GM12873 (cell line): Measurements from ENCODE around the gene INPP5A.

Source experiments
- TF ChIP-seq, protein P1 (sequence below): IDR thresholded peaks from 2 replicates; pipeline ENCODE4 v1.5.1; 2012; ENCODE audit warnings: low read depth, mild to moderate bottlenecking, moderate library complexity, low read length, control low read depth; ENCODE audit not compliant: insufficient read depth; ENCODE audit errors: missing control alignments

The INPP5A gene

DNA sequence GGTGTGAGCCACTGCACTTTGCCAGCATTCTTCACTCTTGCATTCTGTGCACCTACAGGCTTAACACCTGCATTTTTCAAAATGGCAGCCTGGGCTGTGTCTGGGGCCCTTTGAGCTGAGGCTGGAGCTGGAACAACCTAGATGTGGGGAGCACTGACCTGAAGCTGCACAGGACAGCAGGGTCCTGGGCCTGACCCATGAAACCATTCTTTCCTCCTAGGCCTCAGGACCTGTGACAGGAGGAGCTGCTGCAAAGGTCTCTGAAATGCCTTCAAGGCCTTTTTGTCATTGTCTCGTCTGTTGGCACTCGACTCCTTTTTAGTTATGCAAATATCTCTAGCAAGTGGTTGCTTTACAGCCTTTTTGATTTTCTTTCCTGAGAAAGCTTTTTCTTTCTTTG is 82.3 kb downstream of the INPP5A start:
- TF ChIP-seq, protein P1, sequence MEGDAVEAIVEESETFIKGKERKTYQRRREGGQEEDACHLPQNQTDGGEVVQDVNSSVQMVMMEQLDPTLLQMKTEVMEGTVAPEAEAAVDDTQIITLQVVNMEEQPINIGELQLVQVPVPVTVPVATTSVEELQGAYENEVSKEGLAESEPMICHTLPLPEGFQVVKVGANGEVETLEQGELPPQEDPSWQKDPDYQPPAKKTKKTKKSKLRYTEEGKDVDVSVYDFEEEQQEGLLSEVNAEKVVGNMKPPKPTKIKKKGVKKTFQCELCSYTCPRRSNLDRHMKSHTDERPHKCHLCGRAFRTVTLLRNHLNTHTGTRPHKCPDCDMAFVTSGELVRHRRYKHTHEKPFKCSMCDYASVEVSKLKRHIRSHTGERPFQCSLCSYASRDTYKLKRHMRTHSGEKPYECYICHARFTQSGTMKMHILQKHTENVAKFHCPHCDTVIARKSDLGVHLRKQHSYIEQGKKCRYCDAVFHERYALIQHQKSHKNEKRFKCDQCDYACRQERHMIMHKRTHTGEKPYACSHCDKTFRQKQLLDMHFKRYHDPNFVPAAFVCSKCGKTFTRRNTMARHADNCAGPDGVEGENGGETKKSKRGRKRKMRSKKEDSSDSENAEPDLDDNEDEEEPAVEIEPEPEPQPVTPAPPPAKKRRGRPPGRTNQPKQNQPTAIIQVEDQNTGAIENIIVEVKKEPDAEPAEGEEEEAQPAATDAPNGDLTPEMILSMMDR = no peak

DNA sequence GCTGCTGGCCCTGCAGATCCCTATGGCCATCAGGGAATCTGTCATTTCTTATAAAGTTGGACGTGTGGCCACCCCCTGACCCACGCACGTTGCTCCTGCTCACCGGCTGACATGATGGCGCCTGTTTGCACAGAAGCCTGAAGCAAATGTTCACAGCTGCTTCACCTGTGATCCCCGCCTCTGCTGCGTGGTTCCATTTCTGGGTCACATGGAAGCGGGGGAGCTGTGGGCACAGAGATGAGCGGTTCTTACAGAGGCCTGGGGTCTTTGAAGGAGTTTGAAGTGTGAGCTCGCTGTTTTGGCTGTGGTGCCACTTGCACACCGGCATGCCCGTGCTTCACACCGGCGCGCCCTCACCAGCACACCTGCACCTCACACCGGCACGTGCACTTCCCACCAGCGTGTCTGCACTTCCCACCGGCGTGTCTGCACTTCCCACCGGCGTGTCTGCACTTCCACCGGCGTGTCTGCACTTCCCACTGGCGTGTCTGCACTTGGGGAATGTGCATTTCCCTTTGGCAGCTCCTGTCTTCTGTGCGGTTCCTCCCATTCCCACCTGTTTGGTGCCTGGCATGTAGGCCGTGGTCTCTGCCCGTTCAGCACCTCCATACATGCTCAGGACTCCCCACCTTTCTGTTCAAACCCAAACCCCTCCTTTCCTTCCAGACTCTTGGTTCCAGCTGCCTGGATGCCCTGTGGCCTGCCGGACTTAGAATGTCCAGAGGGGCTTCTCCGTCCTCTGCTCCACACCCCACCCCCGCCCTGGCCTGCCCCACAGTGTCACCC is 86.7 kb downstream of the INPP5A start:
- TF ChIP-seq, protein P1 = no peak

DNA sequence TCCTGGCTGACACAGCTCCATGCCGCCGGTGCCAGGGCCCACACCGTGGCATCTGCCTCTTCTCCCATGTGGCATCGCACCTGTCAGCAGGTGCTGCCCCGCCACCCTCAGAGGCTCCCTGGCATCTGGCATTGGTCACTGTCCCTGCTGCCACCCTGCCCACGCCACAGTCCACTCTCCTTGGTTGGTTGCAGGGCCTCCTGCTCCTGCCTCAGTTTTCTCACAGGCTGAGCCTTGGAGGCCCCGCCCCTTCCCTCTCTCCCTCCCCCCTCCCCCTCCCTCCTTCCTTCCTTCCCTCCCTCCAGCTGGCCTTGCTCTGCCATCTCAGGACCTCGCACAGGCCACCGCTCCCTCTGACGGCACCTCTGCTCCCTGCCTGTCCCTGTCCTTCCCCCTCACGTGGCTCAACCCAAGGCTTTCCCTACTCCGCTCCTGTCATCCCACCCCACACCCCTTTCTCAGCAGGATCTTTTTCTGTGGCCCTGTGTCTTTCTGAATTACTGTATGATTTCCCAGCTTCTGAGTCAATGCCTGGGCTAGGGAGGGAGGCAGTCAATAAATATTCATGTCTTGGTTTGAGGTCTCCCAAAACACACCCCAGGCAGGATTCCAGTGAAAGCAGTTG is 87.4 kb downstream of the INPP5A start:
- TF ChIP-seq, protein P1 = no peak

DNA sequence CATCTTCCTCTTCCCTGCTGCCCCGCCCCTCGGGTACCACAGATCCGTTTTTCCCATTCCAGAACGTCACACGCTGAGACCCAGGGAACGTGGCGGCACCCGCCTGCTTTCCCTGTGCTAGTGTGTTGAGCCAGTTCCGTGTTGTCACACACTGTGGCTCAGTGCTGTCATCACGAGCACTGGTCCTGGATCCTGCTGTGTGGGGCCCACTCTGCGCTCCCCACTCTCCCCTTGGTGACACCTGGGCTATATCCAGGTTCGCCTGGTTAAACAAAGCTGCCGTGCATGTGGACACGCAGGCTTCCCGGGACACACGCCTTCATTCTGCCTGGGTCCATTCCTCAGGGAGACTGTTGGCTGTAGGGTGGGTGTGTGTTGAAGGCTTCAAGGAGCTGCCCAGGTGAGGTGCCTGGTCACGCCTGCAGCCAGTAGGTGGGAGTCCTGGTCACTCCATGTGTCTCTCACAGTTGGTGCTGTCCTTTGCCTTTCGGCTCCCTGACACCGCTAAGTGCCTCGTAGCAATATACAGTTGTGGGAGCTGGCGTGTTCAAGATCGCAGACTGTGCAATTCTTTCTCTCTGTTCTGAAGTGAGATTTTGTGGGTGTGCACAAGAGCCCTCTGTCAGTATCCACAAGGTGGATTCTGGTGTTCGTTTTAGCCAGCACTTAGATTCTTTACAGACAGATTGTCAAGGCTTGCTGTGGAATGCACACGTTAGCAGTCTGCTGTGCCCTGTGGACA is 88.6 kb downstream of the INPP5A start:
- TF ChIP-seq, protein P1 = no peak

DNA sequence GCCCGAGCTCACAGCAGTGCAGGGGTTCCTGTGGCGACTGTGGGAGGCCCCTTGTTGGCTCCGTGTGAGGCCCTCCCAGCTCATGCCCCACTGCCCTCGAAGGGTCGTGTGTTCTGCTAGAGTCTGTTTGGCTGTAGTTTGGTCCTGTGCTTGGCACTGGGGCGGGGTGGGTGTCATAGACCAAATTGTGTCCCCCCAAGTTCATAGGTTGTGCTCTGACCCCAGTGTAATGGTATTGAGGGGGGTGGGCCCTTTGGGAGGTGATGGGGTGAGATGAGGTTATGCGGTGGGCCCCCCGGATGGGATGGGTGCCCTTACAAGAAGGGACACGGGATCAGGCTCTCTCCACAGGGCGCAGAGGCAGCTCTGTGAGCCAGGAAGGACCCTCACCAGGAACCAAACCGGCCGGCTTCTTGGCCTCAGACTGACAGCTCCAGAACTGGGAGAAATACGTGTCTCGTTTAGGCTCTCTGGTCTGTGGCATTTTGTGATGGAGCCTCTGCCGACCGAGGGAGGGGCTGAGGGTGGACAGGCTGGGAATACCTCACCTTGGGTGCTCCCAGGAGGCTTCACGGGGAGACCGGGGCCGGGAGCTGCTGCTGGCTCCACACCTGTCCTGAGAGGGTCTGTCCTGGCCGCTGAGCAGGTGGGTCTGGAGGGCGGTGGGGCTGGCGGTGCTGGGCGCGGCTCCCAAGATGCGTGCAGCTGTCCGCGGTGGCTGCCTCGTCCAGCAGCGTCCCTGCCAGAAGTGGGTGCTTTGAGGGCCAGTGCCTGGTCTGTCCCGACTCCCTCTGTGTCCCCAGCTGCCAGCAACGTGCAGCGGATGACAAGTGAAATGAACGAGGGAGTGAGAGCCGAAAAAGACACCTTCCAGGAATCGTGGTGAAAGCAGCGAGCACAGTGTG is 89.4 kb downstream of the INPP5A start:
- TF ChIP-seq, protein P1 = no peak

DNA sequence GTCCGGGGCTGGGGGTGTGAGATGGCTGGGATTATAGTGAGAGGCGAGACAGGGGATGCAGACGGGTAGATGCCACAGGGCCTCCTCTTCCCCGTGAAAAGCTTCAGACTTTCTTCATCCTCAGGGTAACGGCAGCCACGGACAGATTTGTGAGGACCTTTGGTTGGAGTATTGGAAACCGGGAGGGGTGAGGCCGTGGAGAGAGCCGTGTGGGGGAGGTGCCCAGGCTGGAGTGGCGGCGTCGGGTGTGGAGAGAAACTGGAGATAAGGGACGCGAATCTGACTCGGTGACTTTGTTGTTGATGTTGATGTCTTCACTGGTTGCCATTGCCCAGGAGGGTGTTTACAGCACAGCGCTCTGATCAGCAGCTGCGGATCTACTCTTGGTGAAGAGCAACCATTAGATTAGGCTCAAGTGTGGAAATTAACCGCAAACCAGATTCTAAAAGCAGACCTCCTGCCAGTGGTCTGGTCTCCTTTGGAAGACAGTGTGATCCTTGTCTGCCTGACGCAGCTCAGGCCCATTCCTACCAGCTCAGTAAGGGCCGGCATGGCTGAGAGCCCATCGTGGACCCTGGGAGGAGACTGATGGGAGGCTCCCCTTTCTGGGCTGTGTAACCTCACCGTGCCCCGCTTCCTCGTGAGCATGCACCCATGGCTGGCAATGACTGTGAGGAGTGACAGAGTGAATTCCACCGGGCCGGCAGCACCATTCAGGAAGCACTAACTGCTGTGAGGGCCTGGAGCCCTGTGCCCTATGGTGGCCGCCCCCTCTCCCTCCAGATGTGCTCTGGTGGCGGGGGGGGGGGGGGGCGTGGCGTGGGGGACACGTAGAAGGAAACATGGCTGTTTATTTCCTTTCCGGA is 90.3 kb downstream of the INPP5A start:
- TF ChIP-seq, protein P1 = no peak
